Right atrium auricular region (tissue), 2 donors: ENCODE results near the gene SEPTIN11. TPM values are rescaled to one million over a fixed set of nuclear protein-coding genes. Genes with fewer than 3 reads are reported as not detected.

Experiments
- DNase-seq: peaks from one replicate; pipeline ENCODE4 v3.0.0-alpha.2; 2019; ENCODE audit warnings: low spot score
- H3K27ac ChIP-seq, 2 donors: fragments of 200-600 bp; sonication (generic); 1 replicate in 1 of 2; 2 replicates in 1 of 2; pipeline ENCODE4 v1.5.1; 2016 to 2019
- H3K27me3 ChIP-seq, 2 donors: fragments of 200-600 bp; sonication (generic); one replicate each; pipeline versions ENCODE4 v1.5.1 to v1.6.0; 2017 to 2019
- H3K36me3 ChIP-seq: fragments of 200-600 bp; sonication (generic); one replicate; pipeline ENCODE4 v1.5.1; 2016
- H3K4me1 ChIP-seq, 2 donors: fragments of 200-600 bp; sonication (generic); one replicate each; pipeline versions ENCODE4 v1.5.1 to v1.6.0; 2017 to 2019
- H3K4me3 ChIP-seq, 2 donors: fragments of 200-600 bp; sonication (generic); 1 replicate in 1 of 2; 2 replicates in 1 of 2; pipeline ENCODE4 v1.5.1; 2017 to 2019; ENCODE audit warnings: mild to moderate bottlenecking in 1 of 2, moderate library complexity in 1 of 2
- H3K9me3 ChIP-seq, 2 donors: fragments of 200-600 bp; sonication (generic); one replicate each; pipeline ENCODE4 v1.5.1; 2019
- total RNA-seq, 2 donors: library from RNA; depleted of rRNA; stranded (reverse); fragments of >200 nt; gene quantifications; one replicate each; pipeline ENCODE4 v1.1.0, GENCODE V29; 2016
- TF ChIP-seq, protein P1 (sequence below), 2 donors: fragments of 200-600 bp; sonication (generic); IDR thresholded peaks; one replicate each; pipeline ENCODE4 v1.5.1; 2019; ENCODE audit warnings: antibody characterized with exemption in 2 of 2

Gene SEPTIN11
- total RNA-seq, 2 donors from 2014 or later = 34.9 to 59.0 TPM

DNA sequence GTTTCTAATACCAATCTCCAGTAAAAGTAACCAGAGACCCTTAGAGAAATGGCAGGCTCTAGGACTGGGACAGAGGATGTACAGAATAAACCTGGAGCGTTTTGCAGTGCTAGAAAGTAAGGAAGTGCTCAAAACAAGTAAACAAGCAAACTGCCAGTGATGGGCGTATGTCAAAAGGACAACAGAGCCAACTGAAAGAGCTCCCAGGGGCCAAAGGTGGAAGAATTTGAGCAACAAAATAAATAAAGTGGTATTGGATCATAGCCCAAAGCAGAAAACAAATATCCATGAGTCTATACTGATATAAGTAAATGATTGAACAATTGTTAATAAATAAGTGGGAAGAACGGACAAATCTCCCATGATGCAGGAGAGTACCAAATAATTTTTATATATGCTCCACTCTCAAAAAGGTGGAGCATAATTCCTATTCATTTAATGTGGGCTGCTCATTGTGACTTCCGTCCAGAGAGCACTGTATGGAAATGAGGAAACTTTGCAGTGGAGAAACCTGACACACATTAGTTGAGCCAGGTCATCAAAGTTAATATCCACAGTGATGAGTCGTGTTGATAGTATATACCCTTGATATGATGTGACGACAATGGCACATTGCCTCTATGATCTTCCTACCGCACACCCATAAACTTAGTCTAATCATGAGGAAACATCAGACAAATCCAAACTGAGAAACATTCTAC, 17.8 kb upstream of the SEPTIN11 start:
- Histone ChIP-seq H3K36me3 (no peaks in the 10 kb centered on the region), H3K4me1 (no peaks in the 10 kb centered on the region), H3K27ac (no peak overlapping the region), H3K4me3 (no peak overlapping the region), H3K9me3 (no peaks in the 10 kb centered on the region), H3K27me3 (no peaks in the 10 kb centered on the region)
- DNase-seq = no peak
- TF ChIP-seq, protein P1, sequence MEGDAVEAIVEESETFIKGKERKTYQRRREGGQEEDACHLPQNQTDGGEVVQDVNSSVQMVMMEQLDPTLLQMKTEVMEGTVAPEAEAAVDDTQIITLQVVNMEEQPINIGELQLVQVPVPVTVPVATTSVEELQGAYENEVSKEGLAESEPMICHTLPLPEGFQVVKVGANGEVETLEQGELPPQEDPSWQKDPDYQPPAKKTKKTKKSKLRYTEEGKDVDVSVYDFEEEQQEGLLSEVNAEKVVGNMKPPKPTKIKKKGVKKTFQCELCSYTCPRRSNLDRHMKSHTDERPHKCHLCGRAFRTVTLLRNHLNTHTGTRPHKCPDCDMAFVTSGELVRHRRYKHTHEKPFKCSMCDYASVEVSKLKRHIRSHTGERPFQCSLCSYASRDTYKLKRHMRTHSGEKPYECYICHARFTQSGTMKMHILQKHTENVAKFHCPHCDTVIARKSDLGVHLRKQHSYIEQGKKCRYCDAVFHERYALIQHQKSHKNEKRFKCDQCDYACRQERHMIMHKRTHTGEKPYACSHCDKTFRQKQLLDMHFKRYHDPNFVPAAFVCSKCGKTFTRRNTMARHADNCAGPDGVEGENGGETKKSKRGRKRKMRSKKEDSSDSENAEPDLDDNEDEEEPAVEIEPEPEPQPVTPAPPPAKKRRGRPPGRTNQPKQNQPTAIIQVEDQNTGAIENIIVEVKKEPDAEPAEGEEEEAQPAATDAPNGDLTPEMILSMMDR (IDR thresholded peaks at IDR 0.05) = no peak

DNA sequence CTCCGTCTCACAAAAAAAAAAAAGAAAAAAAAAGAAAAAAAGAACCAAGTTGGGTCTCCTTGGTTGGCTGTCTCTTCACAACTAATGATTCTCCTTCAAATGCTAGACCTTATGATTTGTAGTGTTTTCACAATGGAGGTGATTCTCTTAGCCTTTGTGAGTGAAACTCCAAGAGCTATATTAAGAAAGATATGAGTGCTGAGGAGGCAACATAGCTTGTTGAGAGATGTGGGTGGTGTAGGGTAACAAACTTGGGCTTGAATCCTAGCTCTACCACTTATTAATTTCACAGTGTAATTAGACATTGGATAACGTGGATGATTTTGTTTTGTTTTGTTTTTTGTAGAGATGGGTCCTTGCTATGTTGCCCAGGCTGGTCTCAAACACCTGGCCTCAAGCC, 10.4 kb upstream of the SEPTIN11 start:
- Histone ChIP-seq H3K27me3 (no peaks in the 10 kb centered on the region), H3K36me3 (no peaks in the 10 kb centered on the region), H3K4me3 (no peak overlapping the region), H3K9me3 (no peaks in the 10 kb centered on the region), H3K27ac (no peak overlapping the region), H3K4me1 (peaks cover 0 to 6% of the 10 kb centered on the region in 2 donors)
- TF ChIP-seq, protein P1 (IDR thresholded peaks at IDR 0.05) = no peak
- DNase-seq = no peak

DNA sequence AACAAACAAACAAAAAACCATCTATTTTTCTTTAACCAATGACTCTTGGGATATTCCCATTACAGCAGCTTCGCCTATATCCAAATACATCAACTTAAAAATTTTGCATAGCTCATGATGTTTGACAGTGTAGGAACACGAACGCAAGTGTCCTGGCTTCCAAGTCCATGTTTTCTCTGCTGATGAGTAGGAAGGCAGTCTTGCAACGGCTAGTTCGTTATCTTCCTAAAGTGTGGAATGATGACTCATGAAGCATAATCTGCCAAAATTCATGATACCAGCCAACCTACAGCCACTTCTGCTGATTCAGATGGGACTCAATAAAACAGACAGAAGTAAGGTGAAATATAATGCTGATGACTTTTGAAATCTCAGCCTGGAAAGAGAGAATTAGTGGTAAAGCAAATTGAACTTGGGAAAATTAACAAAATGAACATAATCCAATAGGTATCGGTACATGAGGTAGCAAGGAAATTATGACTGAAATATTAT, 6.4 kb upstream of the SEPTIN11 start:
- TF ChIP-seq, protein P1 (IDR thresholded peaks at IDR 0.05) = no peak
- no peak for DNase-seq
- Histone ChIP-seq H3K36me3 (no peaks in the 10 kb centered on the region), H3K4me1 (peaks cover 0 to 14% of the 10 kb centered on the region in 2 donors), H3K27me3 (no peaks in the 10 kb centered on the region), H3K27ac (no peak overlapping the region), H3K4me3 (no peak overlapping the region), H3K9me3 (no peaks in the 10 kb centered on the region)

DNA sequence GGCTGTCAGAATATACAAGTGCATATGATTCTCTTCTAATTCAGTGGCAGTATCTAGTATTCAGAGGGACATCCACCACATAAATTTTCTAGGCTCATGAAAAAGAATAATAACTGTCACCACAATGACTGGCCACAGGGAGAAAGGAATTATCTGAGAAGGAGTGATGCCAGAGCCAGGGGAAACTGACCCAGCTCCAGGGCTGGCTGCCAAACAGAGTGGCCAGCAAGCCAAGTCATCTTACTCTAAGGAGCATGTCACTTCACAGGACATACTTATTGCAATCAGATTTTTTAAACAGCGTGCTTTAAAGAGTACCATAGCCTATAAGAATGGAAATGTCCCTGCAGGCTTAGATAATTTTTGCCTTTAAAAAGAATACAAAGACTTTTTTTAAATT, 5.8 kb upstream of the SEPTIN11 start:
- no peak overlapping the region for H3K4me3 ChIP-seq
- TF ChIP-seq, protein P1 (IDR thresholded peaks at IDR 0.05) = no peak
- H3K4me1 ChIP-seq = peaks cover 0 to 19% of the 10 kb centered on the region in 2 donors
- no peaks in the 10 kb centered on the region for H3K27me3 ChIP-seq
- no peak overlapping the region for H3K27ac ChIP-seq
- DNase-seq = no peak
- no peaks in the 10 kb centered on the region for H3K36me3 ChIP-seq
- H3K9me3 ChIP-seq = no peaks in the 10 kb centered on the region

DNA sequence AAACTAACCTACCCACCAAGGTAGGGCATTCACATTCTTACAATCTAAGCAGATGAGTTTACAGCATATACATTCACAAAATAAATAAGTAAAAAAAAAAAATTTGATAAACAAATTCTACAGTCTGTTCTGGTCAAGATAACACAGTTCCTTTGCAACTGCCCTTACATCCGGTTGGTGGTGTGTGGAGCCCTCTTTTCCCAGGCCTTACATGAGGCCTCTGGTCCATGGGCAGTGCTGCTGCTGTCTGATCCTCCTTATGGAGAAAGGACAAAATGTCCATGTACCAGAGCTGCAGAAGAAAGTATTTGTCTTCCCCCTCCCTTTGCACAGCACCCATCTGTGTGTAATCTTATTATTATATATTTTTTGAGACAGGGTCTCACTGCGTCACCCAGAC, 2.2 kb upstream of the SEPTIN11 start:
- Histone ChIP-seq H3K4me1 (peaks cover 0 to 32% of the 10 kb centered on the region in 2 donors), H3K27me3 (no peaks in the 10 kb centered on the region), H3K36me3 (no peaks in the 10 kb centered on the region), H3K9me3 (no peaks in the 10 kb centered on the region), H3K27ac (no peak overlapping the region), H3K4me3 (no peak overlapping the region)
- DNase-seq = no peak
- TF ChIP-seq, protein P1 (IDR thresholded peaks at IDR 0.05) = no peak
